PC-3 (cell line): Measurements from ENCODE around the gene GRIK5. TPM values are rescaled to one million over a fixed set of nuclear protein-coding genes. Genes with fewer than 3 reads are reported as not detected.

Experiments
- ATAC-seq: fragments of 200-7000 bp; cut with Tn5 transposase; 2 replicates; pipeline ENCODE4 v1.9.1; 2020; ENCODE audit warnings: mild to moderate bottlenecking, moderate library complexity
- BruUV-seq: library from RNA; stranded (reverse); fragments of 400-500 nt; replicated peaks from 2 replicates; lab custom pipeline; 2021; lab: Mats Ljungman, UMichigan
- CTCF ChIA-PET: fragments of 300-600 bp; sonication (Branson Sonifier 250); formaldehyde crosslinking; loops from one replicate; lab custom pipeline; 2022; ENCODE audit warnings: antibody characterized with exemption; lab: Charles Lee
- POLR2A ChIA-PET: fragments of 300-600 bp; sonication (Branson Sonifier 250); formaldehyde crosslinking; loops from one replicate; lab custom pipeline; 2022; ENCODE audit warnings: antibody characterized with exemption; ENCODE audit not compliant: unreplicated experiment; lab: Charles Lee
- DNase-seq: peaks from one replicate; pipeline ENCODE4 v3.0.0-alpha.2; 2015
- H2AFZ ChIP-seq: fragments of 300-600 bp; sonication (generic); 2 replicates; pipeline ENCODE4 v1.6.0; 2016; ENCODE audit warnings: antibody characterized with exemption, low read length
- H3F3A ChIP-seq: fragments of 300-600 bp; sonication (generic); one replicate; pipeline ENCODE4 v1.6.0; 2017; ENCODE audit warnings: antibody characterized with exemption, low read length, control low read depth, mild to moderate bottlenecking; ENCODE audit not compliant: unreplicated experiment
- H3K27ac ChIP-seq: fragments of 300-600 bp; sonication (generic); 2 replicates; pipeline ENCODE4 v1.5.1; 2016; ENCODE audit warnings: mild to moderate bottlenecking, low read length
- H3K27me3 ChIP-seq: fragments of 300-600 bp; sonication (generic); 2 replicates; pipeline ENCODE4 v1.6.1; 2016; ENCODE audit warnings: low read length, mixed read lengths
- H3K36me3 ChIP-seq: fragments of 300-600 bp; sonication (generic); 2 replicates; pipeline ENCODE4 v1.6.1; 2016; ENCODE audit warnings: low read depth, mixed run types, low read length, mixed read lengths
- H3K4me1 ChIP-seq: fragments of 300-600 bp; sonication (generic); 2 replicates; pipeline ENCODE4 v1.5.1; 2016; ENCODE audit warnings: low read length; ENCODE audit not compliant: insufficient read depth
- H3K4me2 ChIP-seq: fragments of 300-600 bp; sonication (generic); 2 replicates; pipeline ENCODE4 v1.6.0; 2016; ENCODE audit warnings: low read length
- H3K4me3 ChIP-seq: fragments of 300-600 bp; sonication (generic); 2 replicates; pipeline ENCODE4 v1.5.1; 2016; ENCODE audit warnings: mild to moderate bottlenecking, low read length, mixed read lengths
- H3K79me2 ChIP-seq: fragments of 300-600 bp; sonication (generic); 2 replicates; pipeline ENCODE4 v1.6.1; 2017; ENCODE audit warnings: low read length, mixed read lengths
- H3K9ac ChIP-seq: fragments of 300-600 bp; sonication (generic); 2 replicates; pipeline ENCODE4 v1.6.0; 2016; ENCODE audit warnings: mild to moderate bottlenecking, low read length
- H3K9me2 ChIP-seq: fragments of 300-600 bp; sonication (generic); replicated peaks from 2 replicates; pipeline ENCODE4 v1.6.1; 2016; ENCODE audit warnings: mixed run types, low read length, mixed read lengths
- H3K9me3 ChIP-seq: fragments of 300-600 bp; sonication (generic); 2 replicates; pipeline ENCODE4 v1.6.1; 2016; ENCODE audit warnings: low read length, mixed read lengths
- H4K20me1 ChIP-seq: fragments of 300-600 bp; sonication (generic); 2 replicates; pipeline ENCODE4 v1.6.1; 2016; ENCODE audit warnings: low read length, mixed read lengths
- CTCF ChIP-seq: fragments of 300-600 bp; sonication (generic); conservative IDR thresholded peaks from 2 replicates; pipeline ENCODE4 v1.5.1; 2017; ENCODE audit warnings: antibody characterized with exemption, low read depth, mild to moderate bottlenecking, low read length
- EZH2 ChIP-seq: fragments of 300-600 bp; sonication (generic); IDR thresholded peaks from one replicate; pipeline ENCODE4 v1.6.1; 2017; ENCODE audit warnings: antibody characterized with exemption, mild to moderate bottlenecking, low read length; ENCODE audit not compliant: unreplicated experiment
- EZH2phosphoT487 ChIP-seq: fragments of 300-600 bp; sonication (generic); IDR thresholded peaks from 2 replicates; pipeline ENCODE4 v1.6.1; 2018; ENCODE audit warnings: mild to moderate bottlenecking, antibody characterized with exemption, low read length, borderline replicate concordance
- intact Hi-C: fragments of 100-400 bp; cut with micrococcal nuclease; formaldehyde crosslinking; loops from 2 replicates; pipeline ENCODE4 v1.9.0; 2023
- total RNA-seq: library from RNA; depleted of rRNA; stranded (reverse); fragments of >200 nt; gene quantifications from 2 replicates; pipeline ENCODE4 v1.2.3, GENCODE V29; 2014

GRIK5 gene
- total RNA-seq, 1 experiment from 2014 or later: not detected

- ATAC-seq: no peak
- no peak overlapping the region for H3K4me3 ChIP-seq
- ChIA-PET POLR2A (no interaction called here), CTCF (no interaction called here)
- no peak overlapping the region for H2AFZ ChIP-seq
- no peak for DNase-seq
- no peak for TF ChIP-seq EZH2phosphoT487
- TF ChIP-seq CTCF: no peak
- TF ChIP-seq EZH2: no peak
- no peak overlapping the region for H3K9ac ChIP-seq
- peaks cover 37% of the 10 kb centered on the region for H3K4me1 ChIP-seq
- BruUV-seq: no TSS peak
- no peak overlapping the region; the same call in 1 of the 2 replicates for H3K27ac ChIP-seq
- no peak overlapping the region for H3K4me2 ChIP-seq
- H3K36me3 ChIP-seq: peaks cover 2% of the 10 kb centered on the region; the same call in 1 of the 2 replicates
- no peaks in the 10 kb centered on the region for H3F3A ChIP-seq
- no peaks in the 10 kb centered on the region for H4K20me1 ChIP-seq
- H3K9me2 ChIP-seq: no peaks in the 10 kb centered on the region
- H3K27me3 ChIP-seq: no peaks in the 10 kb centered on the region
- no peaks in the 10 kb centered on the region for H3K9me3 ChIP-seq
- no peaks in the 10 kb centered on the region for H3K79me2 ChIP-seq
- intact Hi-C loops: no loop called here
Measured at GRCh38 chr19:42111811-42112210, 41.8 kb upstream of the GRIK5 start.

GRCh38 chr19:42111384-42111783, 41.4 kb upstream of the GRIK5 start:
- Histone ChIP-seq H3F3A (no peaks in the 10 kb centered on the region), H3K27me3 (no peaks in the 10 kb centered on the region), H3K27ac (no peak overlapping the region), H2AFZ (no peak overlapping the region), H4K20me1 (no peaks in the 10 kb centered on the region), H3K4me3 (no peak overlapping the region), H3K4me1 (peaks cover 37% of the 10 kb centered on the region), H3K9me2 (no peaks in the 10 kb centered on the region), H3K9me3 (no peaks in the 10 kb centered on the region), H3K4me2 (no peak overlapping the region), H3K36me3 (peaks cover 2% of the 10 kb centered on the region; the same call in 1 of the 2 replicates), H3K9ac (no peak overlapping the region), H3K79me2 (no peaks in the 10 kb centered on the region)
- no peak for ATAC-seq
- CTCF ChIA-PET: no interaction called here
- intact Hi-C loops: no loop called here
- POLR2A ChIA-PET: no interaction called here
- no peak for TF ChIP-seq EZH2
- no peak for TF ChIP-seq CTCF
- no peak for TF ChIP-seq EZH2phosphoT487
- BruUV-seq: no TSS peak
- no peak for DNase-seq

- intact Hi-C loops: no loop called here
- no peak overlapping the region for H2AFZ ChIP-seq
- no peaks in the 10 kb centered on the region for H3K79me2 ChIP-seq
- no peak overlapping the region for H3K4me2 ChIP-seq
- H3K36me3 ChIP-seq: peaks cover 2% of the 10 kb centered on the region; the same call in 1 of the 2 replicates
- H3K4me3 ChIP-seq: no peak overlapping the region
- ATAC-seq (no peak), DNase-seq (no peak)
- BruUV-seq: no TSS peak
- no peaks in the 10 kb centered on the region for H3K9me3 ChIP-seq
- no peaks in the 10 kb centered on the region for H3F3A ChIP-seq
- peaks cover 37% of the 10 kb centered on the region for H3K4me1 ChIP-seq
- H3K27me3 ChIP-seq: no peaks in the 10 kb centered on the region
- H3K27ac ChIP-seq: no peak overlapping the region
- ChIA-PET POLR2A (no interaction called here), CTCF (no interaction called here)
- TF ChIP-seq CTCF (no peak), EZH2 (no peak), EZH2phosphoT487 (no peak)
- no peak overlapping the region for H3K9ac ChIP-seq
- no peaks in the 10 kb centered on the region for H3K9me2 ChIP-seq
- H4K20me1 ChIP-seq: no peaks in the 10 kb centered on the region
Measured at GRCh38 chr19:42110658-42111057, 40.7 kb upstream of the GRIK5 start.
